HG03196 (cell line): ENCODE results near the gene ELAVL3.
"Not testable (repeated sequence)": the region's sequence is repeated elsewhere in the genome, so short reads cannot be mapped to it uniquely, and the experiment has no call there.

ENCODE experiments used
- ATAC-seq: cut with Tn5 transposase; IDR thresholded peaks from one replicate; pipeline ENCODE4 v1.9.1; 2021; ENCODE audit not compliant: unreplicated experiment

ELAVL3 gene

GRCh38 chr19:11444059-11444458, 36.8 kb downstream of the ELAVL3 start:
- ATAC-seq, result no peak

- ATAC-seq, result no peak
Measured at GRCh38 chr19:11437955-11438354, 42.9 kb downstream of the ELAVL3 start.

GRCh38 chr19:11435833-11436313, 45.0 kb downstream of the ELAVL3 start:
- ATAC-seq, result no peak

DNA sequence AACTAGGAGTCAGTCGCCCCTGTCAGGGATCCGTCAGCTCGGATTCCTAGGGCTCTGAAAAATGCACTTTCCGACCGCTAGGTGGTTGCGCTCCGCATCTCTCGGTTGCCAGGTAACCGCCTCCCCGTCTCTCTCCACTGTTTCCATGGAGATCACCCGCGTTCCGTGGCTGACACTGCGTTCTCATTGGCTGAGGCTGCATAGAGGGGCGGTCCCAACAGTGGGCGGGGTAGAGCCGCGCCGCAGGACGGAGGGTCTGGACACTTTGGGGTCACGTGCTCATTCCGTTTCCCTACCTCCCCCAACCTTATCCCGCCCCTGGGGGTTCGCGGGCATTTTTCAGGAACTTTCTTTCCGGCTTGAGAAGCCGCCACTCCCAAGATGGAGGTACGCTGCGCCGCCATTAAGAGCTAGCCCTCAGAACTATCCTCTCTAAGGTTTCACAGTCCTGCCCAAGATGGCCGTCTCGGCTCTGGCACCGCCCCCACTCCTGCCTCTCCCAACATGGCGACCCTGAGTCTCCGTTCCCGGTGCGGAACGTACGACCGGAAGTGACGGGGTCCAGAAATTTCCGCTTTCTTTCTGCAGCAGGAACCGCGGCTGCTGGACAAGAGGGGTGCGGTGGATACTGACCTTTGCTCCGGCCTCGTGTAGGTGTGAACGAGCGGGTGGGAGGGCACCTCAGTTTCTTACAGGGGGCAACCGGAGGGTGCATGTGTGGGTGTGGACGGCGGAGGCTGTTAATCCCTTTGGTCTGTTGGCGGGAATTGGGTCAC, 45.6 kb downstream of the ELAVL3 start, which contains the start of the genes ODAD3 and PRKCSH:
TSS of gene ODAD3 (minus strand) at position 65 of the 776 bp plus-strand sequence. CDS start 105 bp downstream, outside the sequence.
TSS of gene PRKCSH (plus strand) at position 579 of the 776 bp plus-strand sequence. CDS start 483 bp downstream, outside the sequence.
- peak; percentile 88 for ATAC-seq

- ATAC-seq, result no peak
Measured at GRCh38 chr19:11434703-11435056, 46.2 kb downstream of the ELAVL3 start.

DNA sequence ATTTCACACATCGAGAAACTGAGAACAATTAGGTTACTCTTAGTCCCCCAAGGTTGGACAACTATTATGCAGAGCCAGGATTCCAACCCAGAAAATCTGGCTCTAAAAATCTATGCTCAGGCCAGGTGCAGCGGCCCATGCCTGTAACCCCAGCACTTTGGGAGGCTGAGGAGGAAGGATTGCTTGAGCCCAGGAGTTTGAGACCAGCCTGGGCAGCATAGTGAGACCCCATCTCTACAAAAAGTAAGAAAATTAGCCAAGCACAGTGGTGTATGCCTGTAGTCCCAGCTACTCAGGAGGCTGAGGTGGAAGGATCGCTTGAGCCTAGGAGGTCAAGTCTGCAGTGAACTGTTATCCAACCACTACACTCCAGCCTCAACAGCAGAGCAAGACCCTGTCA, 47.3 kb downstream of the ELAVL3 start:
- not testable (repeated sequence) for ATAC-seq

- ATAC-seq, result no peak
Measured at GRCh38 chr19:11426656-11427055, 54.2 kb downstream of the ELAVL3 start.

- no peak for ATAC-seq
Measured at GRCh38 chr19:11425719-11426457, 55.0 kb downstream of the ELAVL3 start.

DNA sequence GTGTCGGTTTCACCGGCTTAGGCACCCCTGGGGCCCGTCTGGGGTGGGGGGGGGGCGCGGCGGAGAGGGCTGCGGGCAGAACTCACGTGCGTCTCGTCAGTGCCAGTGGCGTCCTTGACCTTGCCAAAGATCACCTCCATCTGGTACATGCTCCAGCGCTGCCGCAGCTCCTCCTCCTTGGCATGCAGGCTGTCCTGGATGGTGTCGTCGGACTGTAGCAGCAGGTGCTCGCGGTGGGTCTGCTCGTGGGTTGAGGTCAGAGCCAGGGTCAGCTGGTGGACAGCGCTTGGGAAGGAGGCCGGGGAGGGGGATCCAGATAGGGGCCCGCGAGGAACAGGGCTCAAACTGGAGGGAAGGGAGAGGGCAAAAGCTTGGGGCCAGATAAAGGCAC, 57.1 kb downstream of the ELAVL3 start:
- no peak for ATAC-seq

DNA sequence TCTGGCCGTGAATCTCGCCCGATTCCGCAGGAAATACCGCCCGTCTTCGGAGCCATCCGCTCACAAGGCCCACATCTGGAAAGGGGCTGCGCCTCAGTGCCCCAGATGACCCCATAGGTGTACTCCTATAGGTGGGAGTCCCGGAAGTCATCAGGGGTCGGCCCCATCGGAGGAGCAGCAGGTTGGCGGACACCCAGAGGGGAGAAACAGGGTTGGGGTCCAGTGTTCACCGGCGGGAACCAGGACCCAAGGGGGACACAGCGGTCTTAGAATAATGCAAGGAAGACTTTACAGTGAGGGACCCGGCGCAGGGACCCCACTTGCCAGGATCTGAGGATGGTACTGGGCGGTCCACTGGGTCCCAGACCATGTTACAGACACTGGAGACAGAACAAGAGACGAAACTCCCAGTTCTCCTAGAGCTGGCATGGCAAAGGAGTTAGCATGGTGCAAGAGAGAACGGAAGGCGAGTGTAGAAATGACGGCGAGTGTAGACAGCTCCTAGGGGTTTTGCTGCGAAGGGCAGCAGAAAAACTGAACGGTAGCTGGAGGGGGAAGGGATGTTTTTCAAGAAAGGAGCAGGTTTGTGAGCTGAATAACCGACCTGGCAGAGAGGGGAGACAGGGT, 57.6 kb downstream of the ELAVL3 start:
- ATAC-seq, result no peak

- peak; percentile 63 for ATAC-seq
Measured at GRCh38 chr19:11422163-11423065, 58.4 kb downstream of the ELAVL3 start.

DNA sequence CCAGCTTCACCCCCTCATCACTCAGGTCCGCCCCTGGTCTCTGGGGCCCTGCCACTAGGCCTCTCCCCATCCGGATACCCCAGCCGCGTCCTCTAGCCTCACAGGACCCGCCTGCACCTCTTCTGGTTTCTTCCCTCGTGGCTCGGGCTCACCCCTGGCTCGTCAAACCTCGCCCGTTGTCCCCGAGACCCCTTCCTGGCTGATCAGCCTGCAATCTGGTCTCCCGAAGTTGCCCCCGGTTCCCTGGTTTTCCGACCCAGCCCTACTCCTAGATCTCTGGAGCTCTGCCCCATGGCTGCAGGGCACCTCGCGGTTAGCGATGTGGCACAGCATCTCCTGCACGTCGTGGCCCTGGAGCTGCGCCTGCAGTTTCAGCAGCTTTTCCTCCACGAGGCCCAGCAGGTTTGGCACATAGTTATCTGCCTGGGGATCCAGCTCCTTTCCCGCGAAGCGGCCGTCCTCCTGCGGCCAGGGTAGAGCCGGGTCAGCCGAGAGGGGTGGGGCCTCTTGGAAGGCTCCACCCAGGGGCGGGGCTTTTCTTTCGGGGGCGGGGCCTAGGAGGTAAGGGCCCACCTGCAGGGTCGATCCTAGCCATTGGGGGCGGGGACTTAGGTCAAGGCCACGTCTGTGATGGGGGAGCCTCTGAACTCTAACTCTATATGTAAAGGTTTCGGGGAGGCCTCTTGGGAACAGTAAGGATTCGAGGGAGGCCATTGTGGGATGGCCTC, 59.3 kb downstream of the ELAVL3 start:
- ATAC-seq, result peak; percentile 26

DNA sequence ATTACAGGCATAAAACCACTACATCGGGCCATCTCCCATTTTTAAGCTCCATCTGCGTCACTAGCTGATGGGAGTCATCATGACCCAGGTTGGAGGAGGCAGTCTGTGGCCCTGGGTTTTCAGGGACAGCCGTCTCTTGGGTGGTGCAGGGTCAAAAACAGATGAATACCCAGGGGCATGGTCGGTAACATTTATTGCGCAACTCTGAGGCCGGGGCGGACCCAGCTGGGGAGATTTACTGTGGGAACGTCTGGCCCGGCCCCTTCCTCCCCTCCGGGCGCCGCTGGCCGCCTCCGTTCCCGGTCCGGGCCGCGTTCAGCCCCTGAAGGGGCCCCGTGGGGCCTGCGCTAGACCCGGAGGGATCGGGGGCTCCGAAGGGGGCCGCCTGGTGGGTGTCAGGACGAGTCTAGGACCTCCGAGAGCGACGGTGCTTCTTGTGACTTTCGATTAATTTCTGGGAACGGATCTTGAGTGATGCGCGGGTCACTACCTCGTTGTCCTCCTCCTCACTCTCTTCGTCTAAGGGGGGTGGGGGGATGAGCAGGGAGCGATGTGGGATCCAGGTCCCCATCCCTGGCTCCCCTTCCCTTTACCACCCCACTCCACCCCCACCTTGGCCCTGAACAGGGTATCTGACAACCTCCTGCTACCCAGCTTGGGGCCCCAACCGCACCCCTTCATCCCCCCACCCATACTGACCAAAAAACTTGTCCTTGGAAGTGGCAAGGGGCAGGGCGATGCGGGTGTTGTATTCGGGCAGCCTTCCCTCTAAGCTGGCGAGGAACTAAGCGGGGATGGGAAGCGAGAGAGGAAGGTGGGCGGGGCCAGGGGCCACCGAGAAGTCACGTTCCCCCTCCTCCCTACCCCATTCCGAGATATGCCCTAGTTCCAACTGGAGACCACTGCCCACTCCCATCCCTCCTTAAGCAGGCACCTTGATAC, 60.1 kb downstream of the ELAVL3 start:
- ATAC-seq, result peak; percentile 10

DNA sequence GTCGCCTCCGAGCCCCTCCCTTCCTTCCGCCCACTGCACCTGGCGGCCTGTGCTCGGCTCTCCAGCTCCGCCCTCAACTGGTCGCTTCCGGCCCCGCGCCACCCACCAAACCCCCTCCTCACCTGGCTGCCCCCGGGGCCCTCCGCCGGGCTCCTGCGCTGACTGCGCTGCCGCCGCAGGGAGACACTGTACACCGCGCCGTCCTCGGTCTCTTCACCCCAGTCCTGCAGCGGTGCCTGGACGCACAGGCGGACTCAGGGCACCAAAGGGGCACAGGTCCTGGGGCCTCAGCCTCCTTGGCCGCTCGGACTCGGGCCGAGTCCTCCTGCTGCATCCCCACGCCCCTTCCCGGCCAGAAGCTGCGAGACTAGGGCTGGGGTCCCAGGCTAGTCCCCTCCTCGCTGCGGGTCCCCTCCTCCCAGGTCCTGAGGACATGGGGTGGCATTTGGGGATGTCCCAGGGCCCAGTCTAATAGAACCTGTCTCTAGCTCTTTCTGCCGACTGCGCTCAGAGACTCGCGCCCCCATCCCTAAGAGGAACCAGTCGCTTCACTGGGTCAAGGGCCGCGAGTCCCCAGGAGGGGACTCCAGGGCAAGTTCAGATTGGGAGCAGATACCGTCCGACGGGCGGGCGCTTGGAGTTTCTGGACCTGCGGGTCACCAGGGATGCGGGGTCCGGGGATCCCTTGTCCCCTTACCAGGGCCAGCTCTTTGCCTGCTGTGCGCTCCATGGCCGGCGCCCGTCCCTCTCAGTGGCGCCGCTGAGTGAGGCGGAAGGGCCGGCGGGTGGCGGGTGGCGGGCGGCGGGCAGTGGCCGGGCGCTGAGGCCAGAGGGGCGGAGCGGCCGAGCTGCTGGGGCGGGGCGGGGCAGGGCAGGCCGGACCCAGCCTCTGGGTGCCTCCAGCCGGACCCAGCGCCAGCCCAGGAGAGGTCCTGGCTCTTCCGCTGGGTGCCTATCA, 62.0 kb downstream of the ELAVL3 start, which contains the start of gene RGL3:
TSS of gene RGL3 (minus strand) at position 766 of the 958 bp plus-strand sequence. CDS start at position 730, 36 bp downstream.
- ATAC-seq, result no peak

DNA sequence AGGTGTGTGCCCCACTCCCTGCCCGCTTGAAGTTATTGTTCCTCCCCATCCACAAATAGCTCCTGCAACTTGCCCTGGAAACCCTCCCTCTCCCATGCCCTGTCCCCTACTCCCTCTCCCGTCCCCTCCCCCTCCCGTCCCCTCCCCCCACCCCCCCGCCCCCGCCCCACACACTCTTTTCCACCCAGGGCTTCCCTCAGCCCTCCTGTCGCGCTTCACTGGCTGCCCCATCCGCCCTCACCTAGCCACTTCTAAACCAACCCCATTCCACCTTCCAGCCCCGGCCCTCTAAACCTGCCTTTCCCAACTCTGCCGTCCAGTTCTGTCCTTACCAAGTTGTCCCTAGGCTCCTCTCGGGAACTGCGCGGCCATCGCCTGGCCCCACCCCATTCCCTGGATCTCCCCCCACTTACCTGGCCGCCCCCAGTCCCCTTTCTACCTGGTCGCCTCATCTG, 62.7 kb downstream of the ELAVL3 start:
- no peak for ATAC-seq

- no peak for ATAC-seq
Measured at GRCh38 chr19:11416346-11417052, 64.3 kb downstream of the ELAVL3 start.

- no peak for ATAC-seq
Measured at GRCh38 chr19:11414544-11414943, 66.3 kb downstream of the ELAVL3 start.
